WERI-Rb-1 (cell line): ENCODE results near the gene PHLPP1.

Experiments used
- DNase-seq: peaks from one replicate; pipeline ENCODE4 v3.0.0-alpha.2; 2020
- H3K27ac ChIP-seq: fragments of 250-450 bp; sonication (Bioruptor Pico); 2 replicates; pipeline ENCODE4 v1.5.1; 2020; ENCODE audit warnings: mild to moderate bottlenecking, moderate library complexity
- H3K27me3 ChIP-seq: fragments of 250-450 bp; sonication (Bioruptor Pico); 2 replicates; pipeline ENCODE4 v1.5.1; 2021; ENCODE audit warnings: mild to moderate bottlenecking, low read depth, moderate library complexity; ENCODE audit not compliant: insufficient read depth, severe bottlenecking
- H3K36me3 ChIP-seq: fragments of 250-450 bp; sonication (Bioruptor Pico); 2 replicates; pipeline ENCODE4 v1.5.1; 2020; ENCODE audit warnings: mild to moderate bottlenecking, moderate library complexity
- H3K4me3 ChIP-seq: 2 replicates; pipeline ENCODE4 v1.5.1; 2011; ENCODE audit warnings: low read depth, mild to moderate bottlenecking, control low read depth, low read length
- H3K9me3 ChIP-seq: fragments of 250-450 bp; sonication (Bioruptor Pico); 2 replicates; pipeline ENCODE4 v1.5.1; 2021; ENCODE audit warnings: mild to moderate bottlenecking, moderate library complexity; ENCODE audit not compliant: severe bottlenecking
- CTCF ChIP-seq: IDR thresholded peaks from 2 replicates; pipeline ENCODE4 v1.5.1; 2011; ENCODE audit warnings: low read depth, mild to moderate bottlenecking, control low read depth, inconsistent platforms, low read length

PHLPP1 gene

GRCh38 chr18:62754026-62754425, 38.7 kb downstream of the PHLPP1 start:
- Histone ChIP-seq H3K27ac (no peak overlapping the region), H3K4me3 (no peak overlapping the region), H3K9me3 (no peaks in the 10 kb centered on the region), H3K36me3 (no peaks in the 10 kb centered on the region), H3K27me3 (no peaks in the 10 kb centered on the region)
- DNase-seq: no peak
- TF ChIP-seq CTCF: no peak

- Histone ChIP-seq H3K4me3 (no peak overlapping the region), H3K27me3 (no peaks in the 10 kb centered on the region), H3K9me3 (no peaks in the 10 kb centered on the region), H3K27ac (no peak overlapping the region), H3K36me3 (no peaks in the 10 kb centered on the region)
- DNase-seq: no peak
- no peak for TF ChIP-seq CTCF
These were observed 40.1 kb downstream of the PHLPP1 start for GRCh38 chr18:62755454-62755853.

- no peaks in the 10 kb centered on the region for H3K9me3 ChIP-seq
- no peak overlapping the region for H3K27ac ChIP-seq
- H3K36me3 ChIP-seq: no peaks in the 10 kb centered on the region
- no peaks in the 10 kb centered on the region for H3K27me3 ChIP-seq
- no peak overlapping the region for H3K4me3 ChIP-seq
- DNase-seq: no peak
- TF ChIP-seq CTCF: no peak
These were observed 40.6 kb downstream of the PHLPP1 start for GRCh38 chr18:62755946-62756345.

- no peak for DNase-seq
- Histone ChIP-seq H3K27me3 (no peaks in the 10 kb centered on the region), H3K27ac (no peak overlapping the region), H3K9me3 (no peaks in the 10 kb centered on the region), H3K36me3 (no peaks in the 10 kb centered on the region), H3K4me3 (no peak overlapping the region)
- no peak for TF ChIP-seq CTCF
These were observed 42.2 kb downstream of the PHLPP1 start for GRCh38 chr18:62757399-62758010.

GRCh38 chr18:62758591-62758990, 43.2 kb downstream of the PHLPP1 start:
- no peak for TF ChIP-seq CTCF
- Histone ChIP-seq H3K27ac (no peak overlapping the region), H3K36me3 (no peaks in the 10 kb centered on the region), H3K4me3 (no peak overlapping the region), H3K9me3 (no peaks in the 10 kb centered on the region), H3K27me3 (no peaks in the 10 kb centered on the region)
- DNase-seq: no peak
